Activated T-cell treated with anti-CD3 and anti-CD28 coated beads for 48 hours (primary cell): Measurements from ENCODE around the gene KLHDC8A.
"Not testable (repeated sequence)": the region's sequence is repeated elsewhere in the genome, so short reads cannot be mapped to it uniquely, and the experiment has no call there.

Experiments used
- DNase-seq: peaks from one replicate; pipeline ENCODE4 v3.0.0-alpha.2; 2020; ENCODE audit warnings: low read depth

Gene KLHDC8A

GRCh38 chr1:205317311-205317917 lies 39.3 kb downstream of the KLHDC8A start:
- no peak for DNase-seq

- no peak for DNase-seq
These were observed 40.6 kb downstream of the KLHDC8A start for GRCh38 chr1:205316161-205316566.

- no peak for DNase-seq
These were observed 41.6 kb downstream of the KLHDC8A start for GRCh38 chr1:205315008-205315618.

- DNase-seq = no peak
These were observed 43.0 kb downstream of the KLHDC8A start for GRCh38 chr1:205313563-205314308.

GRCh38 chr1:205312866-205313562 lies 43.7 kb downstream of the KLHDC8A start:
- no peak for DNase-seq

- no peak for DNase-seq
These were observed 45.6 kb downstream of the KLHDC8A start for GRCh38 chr1:205310976-205311704.

- no peak for DNase-seq
These were observed 47.0 kb downstream of the KLHDC8A start for GRCh38 chr1:205309741-205310140.

GRCh38 chr1:205306929-205307566 lies 49.7 kb downstream of the KLHDC8A start:
- DNase-seq = no peak

- no peak for DNase-seq
These were observed 52.0 kb downstream of the KLHDC8A start for GRCh38 chr1:205304695-205305070.

- DNase-seq = no peak
These were observed 52.6 kb downstream of the KLHDC8A start for GRCh38 chr1:205304046-205304694.

GRCh38 chr1:205303247-205303888 lies 53.4 kb downstream of the KLHDC8A start:
- DNase-seq = no peak

GRCh38 chr1:205301842-205302588 lies 54.7 kb downstream of the KLHDC8A start:
- no peak for DNase-seq

- DNase-seq = no peak
These were observed 55.4 kb downstream of the KLHDC8A start for GRCh38 chr1:205301205-205301821.

- no peak for DNase-seq
These were observed 56.6 kb downstream of the KLHDC8A start for GRCh38 chr1:205300149-205300548.

- no peak for DNase-seq
These were observed 58.3 kb downstream of the KLHDC8A start for GRCh38 chr1:205298191-205298994.

- not testable (repeated sequence) for DNase-seq
These were observed 59.1 kb downstream of the KLHDC8A start for GRCh38 chr1:205297546-205298177.

GRCh38 chr1:205296154-205296553 lies 60.6 kb downstream of the KLHDC8A start:
- no peak for DNase-seq

- no peak for DNase-seq
These were observed 61.8 kb downstream of the KLHDC8A start for GRCh38 chr1:205294934-205295333.
